H9 (cell line): Measurements from ENCODE around the gene B3GNT2. TPM values are rescaled to one million over a fixed set of nuclear protein-coding genes. Genes with fewer than 3 reads are reported as not detected.

Experiments used
- DNase-seq: peaks from one replicate; pipeline ENCODE4 v3.0.0-alpha.2; 2017
- H2AFZ ChIP-seq: one replicate; pipeline ENCODE4 v1.6.1; 2013; ENCODE audit warnings: mild to moderate bottlenecking, low read length, control low read depth, moderate library complexity
- H2AK5ac ChIP-seq: 2 replicates; pipeline ENCODE4 v1.6.1; 2013; ENCODE audit warnings: low read length, control low read depth, mixed read lengths; ENCODE audit not compliant: insufficient read length
- H2BK120ac ChIP-seq: one replicate; pipeline ENCODE4 v1.6.1; 2013; ENCODE audit warnings: low read depth, mild to moderate bottlenecking, low read length, control low read depth, inconsistent platforms; ENCODE audit not compliant: poor library complexity, severe bottlenecking
- H2BK12ac ChIP-seq: 2 replicates; pipeline ENCODE4 v1.6.1; 2013; ENCODE audit warnings: low read length, control low read depth, mixed read lengths, low read depth; ENCODE audit not compliant: insufficient read length
- H2BK15ac ChIP-seq: 2 replicates; pipeline ENCODE4 v1.6.1; 2013; ENCODE audit warnings: low read depth, low read length, control low read depth
- H2BK20ac ChIP-seq: one replicate; pipeline ENCODE4 v1.6.1; 2013; ENCODE audit warnings: low read depth, mild to moderate bottlenecking, low read length, control low read depth, inconsistent platforms; ENCODE audit not compliant: poor library complexity, severe bottlenecking
- H2BK5ac ChIP-seq: 2 replicates; pipeline ENCODE4 v1.6.1; 2013; ENCODE audit warnings: low read length, control low read depth, mixed read lengths; ENCODE audit not compliant: insufficient read length
- H3K14ac ChIP-seq: 2 replicates; pipeline ENCODE4 v1.6.1; 2013; ENCODE audit warnings: low read length, control low read depth; ENCODE audit not compliant: insufficient read depth
- H3K18ac ChIP-seq: 2 replicates; pipeline ENCODE4 v1.6.1; 2013; ENCODE audit warnings: low read depth, mild to moderate bottlenecking, mixed read lengths, low read length, control low read depth; ENCODE audit not compliant: insufficient read length
- H3K23ac ChIP-seq: 2 replicates; pipeline ENCODE4 v1.6.1; 2013; ENCODE audit warnings: low read length, control low read depth, mixed read lengths, low read depth; ENCODE audit not compliant: insufficient read length
- H3K23me2 ChIP-seq: 2 replicates; pipeline ENCODE4 v1.6.1; 2013; ENCODE audit warnings: low read depth, mild to moderate bottlenecking, mixed read lengths, low read length, control low read depth; ENCODE audit not compliant: insufficient read length, poor library complexity, severe bottlenecking
- H3K27ac ChIP-seq: 2 replicates; pipeline ENCODE4 v1.5.1; 2013; ENCODE audit warnings: low read length, control low read depth, mixed read lengths, low read depth; ENCODE audit not compliant: insufficient read length
- H3K27me3 ChIP-seq: 2 replicates; pipeline ENCODE4 v1.6.1; 2013; ENCODE audit warnings: low read length, control low read depth, inconsistent platforms; ENCODE audit not compliant: insufficient read depth
- H3K4ac ChIP-seq: 2 replicates; pipeline ENCODE4 v1.6.1; 2013; ENCODE audit warnings: low read depth, mild to moderate bottlenecking, control low read depth, inconsistent platforms, low read length, moderate library complexity
- H3K4me1 ChIP-seq: 2 replicates; pipeline ENCODE4 v1.6.1; 2013; ENCODE audit warnings: low read length, control low read depth, inconsistent platforms; ENCODE audit not compliant: insufficient read depth
- H3K4me2 ChIP-seq: 2 replicates; pipeline ENCODE4 v1.6.1; 2013; ENCODE audit warnings: low read length, control low read depth, mixed read lengths; ENCODE audit not compliant: insufficient read length, insufficient read depth
- H3K56ac ChIP-seq: 2 replicates; pipeline ENCODE4 v1.6.1; 2013; ENCODE audit warnings: low read depth, mild to moderate bottlenecking, mixed read lengths, low read length, control low read depth; ENCODE audit not compliant: insufficient read length
- H3K79me1 ChIP-seq: 2 replicates; pipeline ENCODE4 v1.6.1; 2013; ENCODE audit warnings: low read depth, mild to moderate bottlenecking, moderate library complexity, low read length, control low read depth, inconsistent platforms; ENCODE audit not compliant: insufficient read depth, poor library complexity, severe bottlenecking
- H3K79me2 ChIP-seq: 2 replicates; pipeline ENCODE4 v1.6.1; 2013; ENCODE audit warnings: low read length, control low read depth, inconsistent platforms; ENCODE audit not compliant: insufficient read depth
- H3K9ac ChIP-seq: 2 replicates; pipeline ENCODE4 v1.6.1; 2013; ENCODE audit warnings: low read length, control low read depth, mixed read lengths; ENCODE audit not compliant: insufficient read length; ENCODE audit errors: extremely low read depth
- H3K9me3 ChIP-seq: one replicate; pipeline ENCODE4 v1.6.1; 2013; ENCODE audit warnings: low read depth, low read length, inconsistent platforms; ENCODE audit not compliant: control insufficient read depth
- H3T11ph ChIP-seq: one replicate; pipeline ENCODE4 v1.6.1; 2013; ENCODE audit warnings: mild to moderate bottlenecking, low read length, control low read depth, inconsistent platforms
- H4K20me1 ChIP-seq: one replicate; pipeline ENCODE4 v1.6.1; 2013; ENCODE audit not compliant: control insufficient read depth, insufficient read length, insufficient read depth
- H4K5ac ChIP-seq: 2 replicates; pipeline ENCODE4 v1.6.1; 2013; ENCODE audit warnings: low read depth, mild to moderate bottlenecking, mixed read lengths, low read length, control low read depth; ENCODE audit not compliant: insufficient read length
- H4K8ac ChIP-seq: replicated peaks from 2 replicates; pipeline ENCODE4 v1.6.1; 2013; ENCODE audit warnings: low read length, control low read depth, mixed read lengths, low read depth; ENCODE audit not compliant: insufficient read length
- H4K91ac ChIP-seq: 2 replicates; pipeline ENCODE4 v1.6.1; 2013; ENCODE audit warnings: low read depth, mild to moderate bottlenecking, moderate library complexity, mixed read lengths, low read length, control low read depth; ENCODE audit not compliant: insufficient read length
- H3K27ac Mint-ChIP-seq, 3 experiments: 2 replicates in 2 of 3; 3 replicates in 1 of 3; pipeline ENCODE4 v1.8.0; 2020 to 2021; ENCODE audit warnings: mixed read lengths in 3 of 3, mild to moderate bottlenecking in 1 of 3, moderate library complexity in 1 of 3
- H3K27me3 Mint-ChIP-seq: 2 replicates; pipeline ENCODE4 v1.8.0; 2021; ENCODE audit warnings: low read depth, mild to moderate bottlenecking, moderate library complexity, mixed read lengths
- H3K36me3 Mint-ChIP-seq, 3 experiments: 2 replicates in 2 of 3; 3 replicates in 1 of 3; pipeline ENCODE4 v1.8.0; 2020 to 2021; ENCODE audit warnings: low read depth in 3 of 3, mixed read lengths in 3 of 3; ENCODE audit not compliant: insufficient read depth in 1 of 3
- H3K4me1 Mint-ChIP-seq, 2 experiments: 2 replicates each; pipeline ENCODE4 v1.8.0; 2020; ENCODE audit warnings: mixed read lengths in 2 of 2
- H3K4me3 Mint-ChIP-seq, 2 experiments: 2 replicates in 1 of 2; 3 replicates in 1 of 2; pipeline ENCODE4 v1.8.0; 2020 to 2021; ENCODE audit warnings: mild to moderate bottlenecking in 2 of 2, mixed read lengths in 2 of 2, moderate library complexity in 1 of 2
- H3K9me3 Mint-ChIP-seq, 2 experiments: 2 replicates in 1 of 2; 3 replicates in 1 of 2; pipeline ENCODE4 v1.8.0; 2020; ENCODE audit warnings: mild to moderate bottlenecking in 2 of 2, mixed read lengths in 2 of 2, moderate library complexity in 1 of 2
- CTCF ChIP-seq: fragments of 200-600 bp; sonication (generic); conservative IDR thresholded peaks from 3 replicates; pipeline ENCODE4 v1.8.0; 2021; ENCODE audit warnings: antibody characterized with exemption, mild to moderate bottlenecking
- WGBS: extraction: QIAGEN DNeasy Blood & Tissue Kit; methylation state at CpG from one replicate; pipeline ENCODE4 v1.1.7; 2013; ENCODE audit warnings: missing lambda C conversion rate, low lambda C conversion rate, mixed read lengths; ENCODE audit not compliant: insufficient read length; ENCODE audit errors: extremely low coverage; 5-methylcytosine and 5-hydroxymethylcytosine counted together
- total RNA-seq: library from RNA; stranded (reverse); gene quantifications from 2 replicates; pipeline ENCODE4 v1.2.1, GENCODE V29; 2021

B3GNT2 gene
- total RNA-seq, 1 experiment from 2014 or later = 55.3 TPM

- H3K4me1 Mint-ChIP-seq = peaks cover 9 to 27% of the 10 kb centered on the region in 2 experiments
- WGBS = no CpG with 5 or more reads among the region's 9 CpGs
Measured at GRCh38 chr2:62187246-62187645, 8.7 kb upstream of the B3GNT2 start.

More at GRCh38 chr2:62187246-62187645, 8.7 kb upstream of the B3GNT2 start:
- Histone ChIP-seq H2AFZ (no peak overlapping the region), H2AK5ac (no peak overlapping the region), H3K27ac (no peak overlapping the region), H3K27me3 (no peaks in the 10 kb centered on the region), H3K9me3 (no peaks in the 10 kb centered on the region), H3K79me1 (no peaks in the 10 kb centered on the region), H3K4me2 (no peak overlapping the region), H3K14ac (no peak overlapping the region), H3K4ac (no peak overlapping the region), H2BK15ac (no peak overlapping the region), H3T11ph (no peak overlapping the region), H2BK20ac (no peak overlapping the region), H4K5ac (no peak overlapping the region), H3K9ac (no peak overlapping the region), H3K23me2 (no peaks in the 10 kb centered on the region), H3K4me1 (no peaks in the 10 kb centered on the region), H3K23ac (no peak overlapping the region), H3K79me2 (no peaks in the 10 kb centered on the region), H3K18ac (no peak overlapping the region), H4K20me1 (no peaks in the 10 kb centered on the region), H2BK120ac (no peak overlapping the region), H4K8ac (no peak overlapping the region), H4K91ac (no peak overlapping the region), H3K56ac (no peak overlapping the region), H2BK12ac (no peak overlapping the region), H2BK5ac (no peak overlapping the region)
- Mint-ChIP-seq H3K27ac (no peak overlapping the region), H3K4me3 (no peak overlapping the region), H3K9me3 (peaks cover 4 to 7% of the 10 kb centered on the region in 2 experiments; a peak in 3 of 5 replicates), H3K27me3 (peaks cover 3% of the 10 kb centered on the region), H3K36me3 (peaks cover 0 to 11% (median 2%) of the 10 kb centered on the region in 3 experiments; a peak in 3 of 7 replicates)
- DNase-seq = no peak
- no peak for TF ChIP-seq CTCF
